HL-60 (cell line): Measurements from ENCODE around the gene NPVF.

Source experiments
- DNase-seq, 2 experiments: peaks; one replicate each; pipeline ENCODE4 v3.0.0-alpha.2; 2010 to 2020; ENCODE audit warnings: low read depth in 1 of 2, low spot score in 1 of 2
- H3K27ac ChIP-seq: fragments of 250-450 bp; sonication (Bioruptor Pico); replicated peaks from 2 replicates; pipeline ENCODE4 v1.5.1; 2020; ENCODE audit warnings: mild to moderate bottlenecking, moderate library complexity
- H3K27me3 ChIP-seq: fragments of 250-450 bp; sonication (Bioruptor Pico); 2 replicates; pipeline ENCODE4 v1.5.1; 2021; ENCODE audit warnings: mild to moderate bottlenecking, moderate library complexity; ENCODE audit not compliant: insufficient read depth, poor library complexity, severe bottlenecking
- H3K4me3 ChIP-seq: replicated peaks from 2 replicates; pipeline ENCODE4 v1.5.1; 2011; ENCODE audit warnings: mild to moderate bottlenecking, control low read depth, low read length; ENCODE audit not compliant: insufficient read depth
- CTCF ChIP-seq: IDR thresholded peaks from one replicate; pipeline ENCODE4 v1.5.1; 2011; ENCODE audit warnings: low read length, control low read depth, inconsistent platforms; ENCODE audit not compliant: insufficient read depth
- GABPA ChIP-seq: IDR thresholded peaks from 2 replicates; pipeline ENCODE4 v1.6.1; 2012; ENCODE audit warnings: low read depth
- POLR2AphosphoS5 ChIP-seq: IDR thresholded peaks from 2 replicates; pipeline ENCODE4 v1.6.1; 2012; ENCODE audit warnings: low read depth
- REST ChIP-seq: IDR thresholded peaks from 2 replicates; pipeline ENCODE4 v1.6.1; 2012; ENCODE audit warnings: low read depth; ENCODE audit not compliant: insufficient replicate concordance
- SPI1 ChIP-seq: IDR thresholded peaks from 2 replicates; pipeline ENCODE4 v1.6.1; 2012; ENCODE audit warnings: low read depth, mild to moderate bottlenecking, borderline replicate concordance

Gene NPVF

DNA sequence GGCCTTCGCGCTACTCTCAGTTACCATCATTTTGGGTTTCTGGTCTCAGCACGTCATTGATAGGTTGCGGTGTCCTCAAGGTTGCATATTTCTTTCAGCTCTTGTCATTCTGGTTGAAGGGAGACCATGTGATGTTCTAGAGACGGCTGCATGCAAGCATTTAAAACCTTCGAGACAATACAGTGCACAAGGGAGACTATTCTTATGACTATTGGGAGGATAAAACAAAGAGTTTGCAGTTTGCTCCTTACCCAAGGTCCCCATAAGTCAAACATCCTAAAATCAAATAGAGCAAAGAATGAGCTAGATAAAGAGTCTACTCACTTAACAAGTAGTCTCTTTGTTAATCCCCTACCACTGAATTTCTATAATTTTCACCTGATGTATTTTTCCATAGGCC, 39.1 kb downstream of the NPVF start:
- no peak for TF ChIP-seq CTCF
- no peak for TF ChIP-seq REST
- TF ChIP-seq GABPA = no peak
- no peak for TF ChIP-seq SPI1
- no peak for TF ChIP-seq POLR2AphosphoS5
- Histone ChIP-seq H3K27me3 (no peaks in the 10 kb centered on the region), H3K27ac (no peak overlapping the region), H3K4me3 (no peak overlapping the region)
- DNase-seq = no peak

DNA sequence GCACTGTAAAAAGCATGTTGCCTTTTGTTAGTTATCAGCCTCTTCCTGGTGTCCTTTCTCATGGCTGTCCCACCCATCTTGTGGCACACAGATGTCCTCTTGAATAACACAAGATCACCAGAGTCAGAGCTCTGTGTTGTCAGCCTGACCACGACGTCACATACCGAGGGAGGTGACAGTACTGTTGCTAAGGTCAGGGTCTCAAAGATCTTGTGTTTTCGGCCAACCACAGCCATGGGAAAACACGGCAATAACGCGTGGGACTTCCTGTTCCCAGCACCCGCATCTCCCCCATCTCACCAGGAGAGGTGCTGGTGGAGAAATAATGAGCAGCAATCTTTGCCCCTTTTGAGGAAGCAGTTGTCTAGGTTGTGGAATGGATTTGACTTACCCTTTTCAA, 40.4 kb downstream of the NPVF start:
- peak in 1 of 2 experiments; percentile 32 for DNase-seq
- Histone ChIP-seq H3K27ac (no peak overlapping the region), H3K4me3 (no peak overlapping the region), H3K27me3 (no peaks in the 10 kb centered on the region)
- TF ChIP-seq REST (no peak), SPI1 (0 out of 2 replicates have a peak, but pooled peaks have one; percentile 15)

GRCh38 chr7:25186436-25186835, 41.9 kb downstream of the NPVF start:
- Histone ChIP-seq H3K27ac (no peak overlapping the region), H3K4me3 (no peak overlapping the region), H3K27me3 (no peaks in the 10 kb centered on the region)
- no peak for TF ChIP-seq GABPA
- no peak for TF ChIP-seq REST
- no peak for DNase-seq

DNA sequence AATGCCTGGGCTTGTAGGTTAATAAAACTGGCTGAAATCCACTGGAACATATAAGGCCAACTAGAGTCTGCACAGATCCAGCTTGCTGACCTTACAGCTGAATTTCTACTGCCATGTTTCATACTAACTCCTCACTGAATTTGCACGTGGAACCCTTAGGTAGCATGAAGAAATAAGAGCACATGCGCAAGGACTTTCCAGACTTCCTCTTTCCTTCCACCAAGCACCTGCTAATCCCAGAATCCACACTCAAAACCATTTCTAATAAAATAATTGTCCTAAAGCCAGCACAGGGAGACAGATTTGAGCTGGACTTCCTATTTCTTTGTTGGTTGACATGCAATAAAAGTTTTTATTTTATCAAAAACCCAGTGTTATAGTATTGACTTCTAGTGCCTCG, 46.8 kb downstream of the NPVF start:
- Histone ChIP-seq H3K27ac (no peak overlapping the region), H3K27me3 (no peaks in the 10 kb centered on the region), H3K4me3 (no peak overlapping the region)
- DNase-seq = peak in 1 of 2 experiments; percentile 20
- TF ChIP-seq SPI1 (peak; percentile 78), CTCF (no peak), GABPA (no peak), POLR2AphosphoS5 (no peak), REST (no peak)
